Breast epithelium (tissue), 4 donors: Measurements from ENCODE around the gene MYO1C. TPM values are rescaled to one million over a fixed set of nuclear protein-coding genes. Genes with fewer than 3 reads are reported as not detected.

Source experiments
- DNase-seq, 2 donors: peaks; one replicate each; pipeline ENCODE4 v3.0.0-alpha.2; 2019; ENCODE audit warnings: low spot score in 2 of 2
- H3K27ac ChIP-seq, 2 donors: fragments of 200-600 bp; sonication (generic) in 1 of 2; one replicate each; pipeline ENCODE4 v1.5.1; 2016 to 2019; ENCODE audit warnings: mild to moderate bottlenecking in 1 of 2
- H3K27me3 ChIP-seq, 2 donors: fragments of 200-600 bp; sonication (generic) in 1 of 2; one replicate each; pipeline versions ENCODE4 v1.5.1 to v1.6.0; 2017 to 2019; ENCODE audit warnings: control low read depth in 1 of 2, mild to moderate bottlenecking in 1 of 2
- H3K36me3 ChIP-seq: fragments of 200-600 bp; one replicate; pipeline ENCODE4 v1.5.1; 2019
- H3K4me1 ChIP-seq, 2 donors: fragments of 200-600 bp; sonication (generic); one replicate each; pipeline ENCODE4 v1.5.1; 2016 to 2019; ENCODE audit warnings: control low read depth in 1 of 2
- H3K4me3 ChIP-seq, 3 donors: fragments of 200-600 bp; sonication (generic); 1 replicate in 2 of 3; 2 replicates in 1 of 3; pipeline ENCODE4 v1.5.1; 2016 to 2019; ENCODE audit warnings: mild to moderate bottlenecking in 3 of 3, moderate library complexity in 2 of 3
- H3K9me3 ChIP-seq, 2 donors: fragments of 200-600 bp; sonication (generic) in 1 of 2; one replicate each; pipeline ENCODE4 v1.5.1; 2016 to 2019; ENCODE audit warnings: control low read depth in 1 of 2
- CTCF ChIP-seq, 3 donors: fragments of 450-650 bp; IDR thresholded peaks; one replicate each; pipeline ENCODE4 v1.5.1; 2016 to 2017; ENCODE audit warnings: antibody characterized with exemption in 3 of 3, mild to moderate bottlenecking in 3 of 3, moderate library complexity in 3 of 3
- POLR2A ChIP-seq: fragments of 450-650 bp; IDR thresholded peaks from one replicate; pipeline ENCODE4 v1.6.1; 2016; ENCODE audit warnings: antibody characterized with exemption, mild to moderate bottlenecking, moderate library complexity
- POLR2AphosphoS5 ChIP-seq, 3 donors: sonication (generic); formaldehyde crosslinking; IDR thresholded peaks; one replicate each; pipeline ENCODE4 v1.6.1; 2017; ENCODE audit warnings: antibody characterized with exemption in 3 of 3
- intact Hi-C: fragments of 100-400 bp; cut with DNase I; formaldehyde crosslinking; loops from one replicate; pipeline ENCODE4 v1.15.1; 2023; ENCODE audit warnings: low total_unique reads
- total RNA-seq, 3 donors: library from RNA; depleted of rRNA; stranded (reverse); fragments of >200 nt; gene quantifications; one replicate each; pipeline ENCODE4 v1.1.0, GENCODE V29; 2016

Gene MYO1C
- total RNA-seq, 3 donors from 2014 or later = 99.5 to 235 (median 137) TPM

- Histone ChIP-seq H3K9me3 (no peaks in the 10 kb centered on the region), H3K4me1 (no peaks in the 10 kb centered on the region), H3K36me3 (peaks cover 4% of the 10 kb centered on the region), H3K27ac (no peak overlapping the region), H3K4me3 (no peak overlapping the region), H3K27me3 (no peaks in the 10 kb centered on the region)
- intact Hi-C loops = no loop called here
- TF ChIP-seq POLR2A (no peak), CTCF (IDR thresholded peaks at IDR 0.05) (no peak), POLR2AphosphoS5 (IDR thresholded peaks at IDR 0.05) (no peak)
- no peak for DNase-seq
Observed at GRCh38 chr17:1480747-1481465, 11.6 kb downstream of the MYO1C start.

- no peaks in the 10 kb centered on the region for H3K4me1 ChIP-seq
- DNase-seq = no peak
- intact Hi-C loops = no loop called here
- no peak overlapping the region for H3K27ac ChIP-seq
- no peaks in the 10 kb centered on the region for H3K27me3 ChIP-seq
- TF ChIP-seq POLR2AphosphoS5 (IDR thresholded peaks at IDR 0.05) (no peak), CTCF (IDR thresholded peaks at IDR 0.05) (no peak), POLR2A (no peak)
- H3K9me3 ChIP-seq = no peaks in the 10 kb centered on the region
- H3K4me3 ChIP-seq = no peak overlapping the region
- H3K36me3 ChIP-seq = peaks cover 4% of the 10 kb centered on the region
Observed at GRCh38 chr17:1478418-1478817, 14.1 kb downstream of the MYO1C start.

DNA sequence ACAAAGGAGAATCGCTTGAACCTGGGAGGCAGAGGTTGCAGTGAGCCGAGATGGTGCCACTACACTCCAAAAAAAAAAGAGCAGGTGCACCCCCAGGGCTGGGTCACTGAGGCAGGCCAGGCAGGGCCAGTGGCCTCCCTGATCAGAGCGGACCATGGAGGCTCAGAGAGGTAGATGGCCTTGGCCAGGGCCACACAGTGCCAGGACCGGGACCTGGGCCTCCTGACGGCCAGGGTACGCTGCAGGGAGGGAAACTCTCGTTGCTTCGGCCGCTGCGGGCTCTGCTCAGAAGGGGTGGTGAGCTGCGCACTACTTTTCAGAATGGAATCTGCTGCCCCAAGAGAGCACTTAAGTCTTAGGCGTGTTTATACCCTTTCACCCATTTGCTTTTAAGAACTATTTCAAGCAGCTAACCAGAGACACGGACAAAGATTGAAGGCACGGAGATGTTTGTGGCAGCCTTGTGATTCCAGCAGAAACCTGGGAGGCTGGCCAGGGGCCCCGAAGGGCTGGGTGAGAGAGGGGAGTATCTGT, 17.1 kb downstream of the MYO1C start:
- Histone ChIP-seq H3K4me1 (no peaks in the 10 kb centered on the region), H3K4me3 (no peak overlapping the region), H3K36me3 (peaks cover 8% of the 10 kb centered on the region), H3K27me3 (no peaks in the 10 kb centered on the region), H3K9me3 (no peaks in the 10 kb centered on the region), H3K27ac (peak overlapping the region in 1 of 2 donors; percentile 71)
- intact Hi-C loops = no loop called here
- TF ChIP-seq POLR2A (no peak), POLR2AphosphoS5 (IDR thresholded peaks at IDR 0.05) (no peak), CTCF (IDR thresholded peaks at IDR 0.05) (no peak)
- no peak for DNase-seq

GRCh38 chr17:1474402-1475189, 17.9 kb downstream of the MYO1C start:
- Histone ChIP-seq H3K9me3 (no peaks in the 10 kb centered on the region), H3K4me3 (no peak overlapping the region), H3K36me3 (peaks cover 8% of the 10 kb centered on the region), H3K27ac (peak overlapping the region in 1 of 2 donors; percentile 71), H3K4me1 (no peaks in the 10 kb centered on the region), H3K27me3 (no peaks in the 10 kb centered on the region)
- intact Hi-C loops = no loop called here
- TF ChIP-seq POLR2AphosphoS5 (IDR thresholded peaks at IDR 0.05) (no peak), POLR2A (no peak), CTCF (IDR thresholded peaks at IDR 0.05) (no peak)
- no peak for DNase-seq

- Histone ChIP-seq H3K27ac (no peak overlapping the region), H3K4me1 (no peaks in the 10 kb centered on the region)
Observed at GRCh38 chr17:1473841-1474240, 18.6 kb downstream of the MYO1C start.

More at GRCh38 chr17:1473841-1474240, 18.6 kb downstream of the MYO1C start:
- intact Hi-C loops = no loop called here
- Histone ChIP-seq H3K4me3 (no peak overlapping the region), H3K36me3 (peaks cover 8% of the 10 kb centered on the region), H3K9me3 (no peaks in the 10 kb centered on the region), H3K27me3 (no peaks in the 10 kb centered on the region)
- TF ChIP-seq POLR2AphosphoS5 (IDR thresholded peaks at IDR 0.05) = no peak
- TF ChIP-seq POLR2A = no peak
- TF ChIP-seq CTCF (IDR thresholded peaks at IDR 0.05) = no peak
- no peak for DNase-seq
